K562 (cell line): Measurements from ENCODE around the gene ADM2.

Experiments used
- CTCF ChIP-seq, 3 experiments: IDR thresholded peaks in 2 of 3; conservative IDR thresholded peaks in 1 of 3; 2 replicates each; pipeline ENCODE4 v1.5.1; 2011 to 2012; ENCODE audit warnings: low read length in 3 of 3, mild to moderate bottlenecking in 3 of 3, control low read depth in 2 of 3, improper control_type of control experiment in 1 of 3, inconsistent platforms in 1 of 3, low read depth in 1 of 3, mixed read lengths in 1 of 3, moderate library complexity in 1 of 3; ENCODE audit not compliant: insufficient read depth in 2 of 3
- MXI1 ChIP-seq: IDR thresholded peaks from 2 replicates; pipeline ENCODE4 v1.6.1; 2011; ENCODE audit warnings: low read depth, mild to moderate bottlenecking, improper control_type of control experiment, low read length
- SAP30 ChIP-seq: fragments of 200-600 bp; sonication (generic); IDR thresholded peaks from 2 replicates; pipeline ENCODE4 v1.6.1; 2012; ENCODE audit warnings: borderline replicate concordance, low read depth, mild to moderate bottlenecking, moderate library complexity, low read length, control low read depth, inconsistent platforms; ENCODE audit not compliant: insufficient read depth, poor library complexity, severe bottlenecking

- no peak for TF ChIP-seq MXI1
- no peak for TF ChIP-seq CTCF (IDR thresholded peaks at IDR 0.05 in 2 of 3, conservative IDR thresholded peaks at IDR 0.05 in 1 of 3; ENCODE audit: insufficient read depth in 2 of 3, low read depth in 1 of 3, low read length in 3 of 3)
- no peak for TF ChIP-seq SAP30
Observed at GRCh38 chr22:50475652-50476002, 5.7 kb upstream of the ADM2 start.
